Thyroid gland (tissue), 4 donors: ENCODE results near the gene STAP1. TPM values are rescaled to one million over a fixed set of nuclear protein-coding genes. Genes with fewer than 3 reads are reported as not detected.
A peak's percentile ranks its signal among the peaks of the same experiment; 100 is the strongest.

Experiments used
- DNase-seq, 2 donors: peaks; one replicate each; pipeline ENCODE4 v3.0.0-alpha.2; 2019
- H3K27ac ChIP-seq, 3 donors: fragments of 200-600 bp; sonication (generic); 1 replicate in 2 of 3; 2 replicates in 1 of 3; pipeline ENCODE4 v1.5.1; 2016 to 2019; ENCODE audit warnings: mild to moderate bottlenecking in 1 of 3, moderate library complexity in 1 of 3
- H3K27me3 ChIP-seq: fragments of 200-600 bp; sonication (generic); one replicate; pipeline ENCODE4 v1.5.1; 2019
- H3K36me3 ChIP-seq, 2 donors: fragments of 200-600 bp; sonication (generic); one replicate each; pipeline ENCODE4 v1.5.1; 2016 to 2019
- H3K4me1 ChIP-seq, 2 donors: fragments of 200-600 bp; sonication (generic); one replicate each; pipeline ENCODE4 v1.5.1; 2017 to 2019
- H3K4me3 ChIP-seq, 3 donors: fragments of 200-600 bp; sonication (generic); replicated peaks in 1 of 3; 1 replicate in 2 of 3; 2 replicates in 1 of 3; pipeline ENCODE4 v1.5.1; 2016; ENCODE audit warnings: mild to moderate bottlenecking in 1 of 3
- H3K9me3 ChIP-seq: fragments of 200-600 bp; sonication (generic); one replicate; pipeline ENCODE4 v1.5.1; 2017
- POLR2A ChIP-seq, 2 donors: fragments of 450-650 bp; IDR thresholded peaks; one replicate each; pipeline ENCODE4 v1.6.1; 2017; ENCODE audit warnings: antibody characterized with exemption in 2 of 2, mild to moderate bottlenecking in 2 of 2, moderate library complexity in 1 of 2
- WGBS, 2 donors: methylation state at CpG; one replicate each; pipeline ENCODE4 v1.1.5; 2017; 5-methylcytosine and 5-hydroxymethylcytosine counted together
- intact Hi-C: fragments of 100-400 bp; cut with DNase I; formaldehyde crosslinking; loops from one replicate; pipeline ENCODE4 v1.15.1; 2023
- total RNA-seq, 4 donors: library from RNA; depleted of rRNA; stranded (reverse); fragments of >200 nt; gene quantifications; one replicate each; pipeline ENCODE4 v1.2.3, GENCODE V29; 2016
- TF ChIP-seq, protein P1 (sequence below), 6 experiments: fragments of 200-600 bp in 3 of 6; fragments of 450-650 bp in 3 of 6; sonication (generic) in 3 of 6; IDR thresholded peaks; one replicate each; pipeline ENCODE4 v1.5.1; 2016 to 2019; ENCODE audit warnings: antibody characterized with exemption in 6 of 6, mild to moderate bottlenecking in 2 of 6, inconsistent platforms in 1 of 6, moderate library complexity in 1 of 6

The STAP1 gene
- total RNA-seq, 4 donors from 2014 or later: not detected

DNA sequence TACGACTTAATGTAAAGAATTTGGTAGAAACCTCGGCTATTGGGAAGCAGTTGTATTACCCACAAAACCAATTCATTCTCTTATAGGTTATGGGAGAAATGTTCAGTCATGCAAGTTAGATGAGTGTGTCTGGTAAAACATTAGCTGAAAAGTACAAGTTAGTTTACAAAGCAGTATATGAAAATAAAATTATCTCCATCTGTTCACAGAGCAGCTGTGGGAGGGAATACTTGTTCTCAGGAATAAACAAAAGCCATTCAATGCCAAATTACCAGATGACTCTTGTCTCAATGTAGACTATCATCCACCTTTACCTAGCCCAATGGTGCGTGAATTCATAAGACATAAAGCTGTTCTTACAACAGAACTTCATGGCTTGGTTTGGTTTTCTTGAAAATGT lies 28.6 kb downstream of the STAP1 start:
- intact Hi-C loops: no loop called here
- WGBS, 2 donors: 92 to 93% methylated on average over 3 of the region's 3 CpGs
- DNase-seq: no peak

DNA sequence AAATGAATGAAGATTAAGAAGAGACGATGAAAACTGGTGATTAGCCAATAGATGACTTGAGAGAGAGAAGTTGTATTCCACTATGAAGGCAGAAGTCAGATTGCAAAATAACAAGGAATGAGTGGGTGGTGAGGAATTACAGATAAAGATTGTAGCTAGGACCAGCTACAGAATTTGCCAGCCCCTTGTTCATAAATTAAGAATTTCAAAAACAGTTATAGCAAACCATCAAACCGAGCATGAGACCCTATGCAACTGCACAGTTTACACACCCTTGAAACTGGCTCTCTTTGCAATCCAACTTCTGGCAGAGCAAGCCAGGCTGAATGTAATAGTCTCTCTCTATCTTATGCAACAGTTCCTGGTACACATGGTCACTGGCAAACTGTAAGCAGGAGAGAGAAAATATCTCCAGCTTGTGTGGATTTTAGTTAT lies 35.2 kb downstream of the STAP1 start:
- Histone ChIP-seq H3K4me1 (no peaks in the 10 kb centered on the region), H3K27me3 (no peaks in the 10 kb centered on the region), H3K27ac (no peak overlapping the region), H3K4me3 (no peak overlapping the region), H3K9me3 (no peaks in the 10 kb centered on the region), H3K36me3 (no peaks in the 10 kb centered on the region)
- WGBS, 2 donors: 66 to 74% methylated on average over 2 of the region's 2 CpGs
- no peak for DNase-seq
- TF ChIP-seq POLR2A (IDR thresholded peaks at IDR 0.05): no peak
- TF ChIP-seq, protein P1, sequence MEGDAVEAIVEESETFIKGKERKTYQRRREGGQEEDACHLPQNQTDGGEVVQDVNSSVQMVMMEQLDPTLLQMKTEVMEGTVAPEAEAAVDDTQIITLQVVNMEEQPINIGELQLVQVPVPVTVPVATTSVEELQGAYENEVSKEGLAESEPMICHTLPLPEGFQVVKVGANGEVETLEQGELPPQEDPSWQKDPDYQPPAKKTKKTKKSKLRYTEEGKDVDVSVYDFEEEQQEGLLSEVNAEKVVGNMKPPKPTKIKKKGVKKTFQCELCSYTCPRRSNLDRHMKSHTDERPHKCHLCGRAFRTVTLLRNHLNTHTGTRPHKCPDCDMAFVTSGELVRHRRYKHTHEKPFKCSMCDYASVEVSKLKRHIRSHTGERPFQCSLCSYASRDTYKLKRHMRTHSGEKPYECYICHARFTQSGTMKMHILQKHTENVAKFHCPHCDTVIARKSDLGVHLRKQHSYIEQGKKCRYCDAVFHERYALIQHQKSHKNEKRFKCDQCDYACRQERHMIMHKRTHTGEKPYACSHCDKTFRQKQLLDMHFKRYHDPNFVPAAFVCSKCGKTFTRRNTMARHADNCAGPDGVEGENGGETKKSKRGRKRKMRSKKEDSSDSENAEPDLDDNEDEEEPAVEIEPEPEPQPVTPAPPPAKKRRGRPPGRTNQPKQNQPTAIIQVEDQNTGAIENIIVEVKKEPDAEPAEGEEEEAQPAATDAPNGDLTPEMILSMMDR (IDR thresholded peaks at IDR 0.05): no peak
- intact Hi-C loops: no loop called here

More for the DNA sequence above, 28.6 kb downstream of the STAP1 start:
- Histone ChIP-seq H3K9me3 (no peaks in the 10 kb centered on the region), H3K4me1 (no peaks in the 10 kb centered on the region), H3K27me3 (no peaks in the 10 kb centered on the region), H3K4me3 (no peak overlapping the region), H3K36me3 (no peaks in the 10 kb centered on the region), H3K27ac (no peak overlapping the region)
- TF ChIP-seq, protein P1 (IDR thresholded peaks at IDR 0.05): no peak
- TF ChIP-seq POLR2A (IDR thresholded peaks at IDR 0.05): no peak

GRCh38 chr4:67603310-67604028 lies 44.9 kb downstream of the STAP1 start:
- intact Hi-C loops: no loop called here
- 78 to 93% methylated on average over 2 of the region's 2 CpGs for WGBS, 2 donors
- no peaks in the 10 kb centered on the region for H3K9me3 ChIP-seq
- TF ChIP-seq, protein P1 (IDR thresholded peaks at IDR 0.05): no peak
- no peak for TF ChIP-seq POLR2A (IDR thresholded peaks at IDR 0.05)
- H3K4me3 ChIP-seq: no peak overlapping the region
- H3K4me1 ChIP-seq: peaks cover 0 to 5% of the 10 kb centered on the region in 2 donors
- no peaks in the 10 kb centered on the region for H3K27me3 ChIP-seq
- DNase-seq: peak; percentile 45 to 61
- no peak overlapping the region for H3K27ac ChIP-seq
- H3K36me3 ChIP-seq: no peaks in the 10 kb centered on the region

- DNase-seq: no peak
- intact Hi-C loops: no loop called here
- Histone ChIP-seq H3K4me1 (peaks cover 0 to 5% of the 10 kb centered on the region in 2 donors), H3K4me3 (no peak overlapping the region), H3K27ac (no peak overlapping the region), H3K9me3 (no peaks in the 10 kb centered on the region), H3K27me3 (no peaks in the 10 kb centered on the region), H3K36me3 (no peaks in the 10 kb centered on the region)
- WGBS, 2 donors: 82 to 85% methylated on average over 2 of the region's 2 CpGs
- TF ChIP-seq, protein P1 (IDR thresholded peaks at IDR 0.05): no peak
- TF ChIP-seq POLR2A (IDR thresholded peaks at IDR 0.05): no peak
Measured at GRCh38 chr4:67604029-67604381, 45.5 kb downstream of the STAP1 start.

- no peak overlapping the region for H3K4me3 ChIP-seq
- no peaks in the 10 kb centered on the region for H3K36me3 ChIP-seq
- no peak for DNase-seq
- H3K27ac ChIP-seq: no peak overlapping the region
- intact Hi-C loops: no loop called here
- no peaks in the 10 kb centered on the region for H3K9me3 ChIP-seq
- 78 to 92% methylated on average over 3 of the region's 3 CpGs for WGBS, 2 donors
- TF ChIP-seq POLR2A (IDR thresholded peaks at IDR 0.05): no peak
- TF ChIP-seq, protein P1 (IDR thresholded peaks at IDR 0.05): no peak
- no peaks in the 10 kb centered on the region for H3K27me3 ChIP-seq
- peaks cover 0 to 5% of the 10 kb centered on the region in 2 donors for H3K4me1 ChIP-seq
Measured at GRCh38 chr4:67604749-67605148, 46.2 kb downstream of the STAP1 start.
